Right lobe of liver (tissue), 6 donors: ENCODE data around the gene LIN7C. TPM values are rescaled to one million over a fixed set of nuclear protein-coding genes. Genes with fewer than 3 reads are reported as not detected.

ENCODE experiments used
- ATAC-seq, 4 donors: fragments of 200-7000 bp; cut with Tn5 transposase; one replicate each; pipeline ENCODE4 v1.9.1; 2020; ENCODE audit warnings: mild to moderate bottlenecking in 4 of 4, moderate library complexity in 4 of 4
- DNase-seq, 3 donors: peaks; one replicate each; pipeline ENCODE4 v3.0.0-alpha.2; 2020
- H3K27ac ChIP-seq, 3 donors: fragments of 200-600 bp; one replicate each; pipeline ENCODE4 v1.8.0; 2022
- H3K27me3 ChIP-seq, 2 donors: fragments of 200-600 bp; one replicate each; pipeline ENCODE4 v1.8.0; 2022
- H3K36me3 ChIP-seq, 4 donors: fragments of 200-600 bp; sonication (generic) in 1 of 4; one replicate each; pipeline versions ENCODE4 v1.5.1 to v1.8.0; 2017 to 2022; ENCODE audit warnings: control low read depth in 1 of 4
- H3K4me1 ChIP-seq, 4 donors: fragments of 200-600 bp; sonication (generic) in 1 of 4; one replicate each; pipeline versions ENCODE4 v1.5.1 to v1.8.0; 2017 to 2022; ENCODE audit warnings: control low read depth in 1 of 4
- H3K4me3 ChIP-seq, 3 donors: fragments of 200-600 bp; one replicate each; pipeline ENCODE4 v1.8.0; 2022
- H3K9me3 ChIP-seq, 4 donors: fragments of 200-600 bp; sonication (generic) in 1 of 4; one replicate each; pipeline versions ENCODE4 v1.5.1 to v1.8.0; 2017 to 2022; ENCODE audit warnings: control low read depth in 1 of 4
- CTCF ChIP-seq, 4 donors: fragments of 200-600 bp in 3 of 4; fragments of 450-650 bp in 1 of 4; IDR thresholded peaks; one replicate each; pipeline versions ENCODE4 v1.5.1 to v1.8.0; 2016 to 2022; ENCODE audit warnings: antibody characterized with exemption in 4 of 4, mild to moderate bottlenecking in 2 of 4
- POLR2A ChIP-seq: fragments of 450-650 bp; IDR thresholded peaks from one replicate; pipeline ENCODE4 v1.6.1; 2017; ENCODE audit warnings: antibody characterized with exemption, mild to moderate bottlenecking
- WGBS: methylation state at CpG from one replicate; pipeline ENCODE4 v1.1.6; 2018; ENCODE audit warnings: low coverage, low lambda C conversion rate; ENCODE audit not compliant: insufficient coverage; ENCODE audit errors: missing lambda C conversion rate; 5-methylcytosine and 5-hydroxymethylcytosine counted together
- intact Hi-C, 2 donors: fragments of 100-400 bp; cut with DNase I; formaldehyde crosslinking; loops; one replicate each; pipeline versions ENCODE4 v1.11.2 to v1.14.1; 2022
- total RNA-seq, 6 experiments: library from RNA; depleted of rRNA in 2 of 6; stranded (reverse); fragments of >200 nt in 2 of 6; fragmentation: NEBNext Ultra II Directional in 3 of 6; extraction: Animal tissue kit (Norgen Biotek cat#: 25700) in 3 of 6; gene quantifications; one replicate each; pipeline versions ENCODE4 v1.1.0 to v1.2.4, GENCODE V29; 2016 to 2023
- donor health status: DM: no; HTN: yes; CAD: no.
- donor health status: DM: no; HTN: no; CAD: no.
- donor health status: DM: no; HTN: no; CAD: no.
- donor health status: DM: no; HTN: yes; CAD: no.
- donor health status: DM: no; HTN: yes; CAD: no.

LIN7C gene
- total RNA-seq, 6 experiments from 2014 or later = 22.6 to 33.2 (median 27.1) TPM

GRCh38 chr11:27456140-27456794 is 50.3 kb downstream of the LIN7C start:
- H3K27me3 ChIP-seq = no peaks in the 10 kb centered on the region
- H3K4me3 ChIP-seq = no peak overlapping the region
- H3K36me3 ChIP-seq = no peaks in the 10 kb centered on the region
- DNase-seq (no peak), ATAC-seq (peak; percentile 84 to 93 (median 86))
- WGBS = 14% methylated on average over 2 of the region's 2 CpGs
- peaks cover 0 to 63% (median 17%) of the 10 kb centered on the region in 4 donors for H3K4me1 ChIP-seq
- H3K27ac ChIP-seq = peak overlapping the region; percentile 64 to 77 (median 75)
- TF ChIP-seq POLR2A = no peak
- TF ChIP-seq CTCF (IDR thresholded peaks at IDR 0.05) = no peak
- no peaks in the 10 kb centered on the region for H3K9me3 ChIP-seq
- intact Hi-C loops = no loop called here

- peaks cover 0 to 58% (median 14%) of the 10 kb centered on the region in 4 donors for H3K4me1 ChIP-seq
- no peak overlapping the region for H3K4me3 ChIP-seq
Measured at GRCh38 chr11:27455667-27456066, 50.9 kb downstream of the LIN7C start.

GRCh38 chr11:27453701-27454100 is 52.9 kb downstream of the LIN7C start:
- DNase-seq (no peak), ATAC-seq (no peak)
- Histone ChIP-seq H3K27me3 (no peaks in the 10 kb centered on the region), H3K4me3 (no peak overlapping the region), H3K4me1 (peaks cover 0 to 49% (median 14%) of the 10 kb centered on the region in 4 donors), H3K27ac (peak overlapping the region in 1 of 3 donors; percentile 75), H3K9me3 (no peaks in the 10 kb centered on the region), H3K36me3 (no peaks in the 10 kb centered on the region)
- intact Hi-C loops = no loop called here
- WGBS = 22% methylated on average over 1 of the region's 1 CpG
- TF ChIP-seq CTCF (IDR thresholded peaks at IDR 0.05) (no peak), POLR2A (no peak)

More at GRCh38 chr11:27455667-27456066, 50.9 kb downstream of the LIN7C start:
- Histone ChIP-seq H3K27me3 (no peaks in the 10 kb centered on the region), H3K27ac (peak overlapping the region in 2 of 3 donors; percentile 75 to 77), H3K9me3 (no peaks in the 10 kb centered on the region), H3K36me3 (no peaks in the 10 kb centered on the region)
- TF ChIP-seq POLR2A = no peak
- no peak for TF ChIP-seq CTCF (IDR thresholded peaks at IDR 0.05)
- no peak for DNase-seq
- WGBS = 61% methylated on average over 4 of the region's 4 CpGs
- no peak for ATAC-seq
- intact Hi-C loops = no loop called here

DNA sequence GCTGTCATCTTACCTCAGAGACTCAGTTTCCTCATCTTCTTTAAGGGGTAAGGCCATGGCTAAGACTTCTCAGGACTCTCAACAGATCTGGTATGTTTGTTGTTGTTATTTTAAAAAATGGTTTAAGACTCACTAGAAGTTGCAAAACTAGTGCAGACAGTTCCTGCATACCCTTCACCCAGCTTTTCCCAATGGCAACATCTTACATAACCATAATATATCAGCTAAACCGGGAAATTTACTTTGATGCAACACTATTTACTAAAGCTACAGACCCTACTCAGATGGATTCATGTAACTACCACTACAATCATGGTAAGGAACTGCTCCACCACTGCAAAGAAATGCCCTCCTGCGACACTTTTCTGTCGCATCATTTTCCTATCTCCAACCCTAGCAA is 54.4 kb downstream of the LIN7C start:
- Histone ChIP-seq H3K4me3 (no peak overlapping the region), H3K27me3 (no peaks in the 10 kb centered on the region), H3K27ac (peak overlapping the region in 2 of 3 donors; percentile 23 to 44), H3K36me3 (no peaks in the 10 kb centered on the region), H3K4me1 (peaks cover 0 to 42% (median 14%) of the 10 kb centered on the region in 4 donors), H3K9me3 (no peaks in the 10 kb centered on the region)
- TF ChIP-seq POLR2A (no peak), CTCF (IDR thresholded peaks at IDR 0.05) (no peak)
- ATAC-seq = peak; percentile 16 to 37 (median 22)
- DNase-seq = no peak
- intact Hi-C loops = no loop called here
- WGBS = 62% methylated on average over 3 of the region's 3 CpGs
